ENCODE measurements around the gene LMF1.

DNA sequence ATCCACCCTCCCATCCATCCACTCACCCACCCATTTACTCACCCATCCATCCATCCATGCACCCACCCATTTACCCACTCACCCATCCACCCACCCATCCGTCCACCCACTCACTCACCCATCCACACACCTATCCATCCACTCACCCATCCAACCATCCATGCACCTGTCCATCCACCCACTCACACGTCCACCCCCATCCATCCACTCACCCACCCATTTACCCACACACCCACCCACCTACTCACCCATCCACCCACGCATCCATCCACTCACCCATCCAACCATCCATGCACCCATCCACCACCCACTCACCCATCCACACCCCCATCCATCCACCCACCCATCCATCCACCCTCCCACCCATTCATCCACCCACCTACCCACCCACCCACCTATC, 22.9 kb upstream of the LMF1 start:
- TF ChIP-seq POLR2A (IDR thresholded peaks at IDR 0.05): no peak
- TF ChIP-seq, protein P1, sequence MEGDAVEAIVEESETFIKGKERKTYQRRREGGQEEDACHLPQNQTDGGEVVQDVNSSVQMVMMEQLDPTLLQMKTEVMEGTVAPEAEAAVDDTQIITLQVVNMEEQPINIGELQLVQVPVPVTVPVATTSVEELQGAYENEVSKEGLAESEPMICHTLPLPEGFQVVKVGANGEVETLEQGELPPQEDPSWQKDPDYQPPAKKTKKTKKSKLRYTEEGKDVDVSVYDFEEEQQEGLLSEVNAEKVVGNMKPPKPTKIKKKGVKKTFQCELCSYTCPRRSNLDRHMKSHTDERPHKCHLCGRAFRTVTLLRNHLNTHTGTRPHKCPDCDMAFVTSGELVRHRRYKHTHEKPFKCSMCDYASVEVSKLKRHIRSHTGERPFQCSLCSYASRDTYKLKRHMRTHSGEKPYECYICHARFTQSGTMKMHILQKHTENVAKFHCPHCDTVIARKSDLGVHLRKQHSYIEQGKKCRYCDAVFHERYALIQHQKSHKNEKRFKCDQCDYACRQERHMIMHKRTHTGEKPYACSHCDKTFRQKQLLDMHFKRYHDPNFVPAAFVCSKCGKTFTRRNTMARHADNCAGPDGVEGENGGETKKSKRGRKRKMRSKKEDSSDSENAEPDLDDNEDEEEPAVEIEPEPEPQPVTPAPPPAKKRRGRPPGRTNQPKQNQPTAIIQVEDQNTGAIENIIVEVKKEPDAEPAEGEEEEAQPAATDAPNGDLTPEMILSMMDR (IDR thresholded peaks at IDR 0.05): no peak
